Epithelial cell of prostate (primary cell): ENCODE data around the gene SLC35A2.
"Not testable (repeated sequence)": the region's sequence is repeated elsewhere in the genome, so short reads cannot be mapped to it uniquely, and the experiment has no call there.

ENCODE experiments used
- DNase-seq: peaks from one replicate; pipeline ENCODE4 v3.0.0-alpha.2; 2011; ENCODE audit warnings: low read depth, low spot score
- H3K27ac ChIP-seq: fragments of 450-650 bp; 2 replicates; pipeline ENCODE4 v1.5.1; 2017; ENCODE audit warnings: mild to moderate bottlenecking

The SLC35A2 gene

DNA sequence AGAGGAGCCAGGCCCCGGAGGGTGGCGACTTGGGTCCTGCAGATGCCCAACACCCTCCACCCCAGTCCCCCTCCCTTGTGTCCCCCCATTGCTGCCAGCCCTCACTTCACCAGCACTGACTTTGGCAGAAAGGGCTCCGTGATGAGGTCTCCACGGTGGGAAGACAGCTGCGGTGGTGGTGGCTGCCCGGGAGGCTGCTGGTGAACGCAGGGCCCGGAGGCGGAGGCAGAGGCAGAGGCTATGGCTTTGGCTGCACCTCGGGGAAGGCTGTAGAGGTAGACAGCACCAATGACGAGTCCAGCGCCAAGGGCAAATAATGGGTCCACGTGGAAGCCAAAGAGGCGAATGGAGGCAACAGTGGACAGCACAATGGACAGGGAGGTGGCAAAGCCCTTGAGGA, 6.8 kb downstream of the SLC35A2 start:
- no peak for DNase-seq

GRCh38 chrX:48904180-48904579, 7.3 kb downstream of the SLC35A2 start:
- H3K27ac ChIP-seq, result no peak overlapping the region
- DNase-seq, result no peak

More for the DNA sequence above, 6.8 kb downstream of the SLC35A2 start:
- H3K27ac ChIP-seq, result no peak overlapping the region

GRCh38 chrX:48903290-48903689, 8.2 kb downstream of the SLC35A2 start:
- no peak for DNase-seq
- no peak overlapping the region for H3K27ac ChIP-seq

DNA sequence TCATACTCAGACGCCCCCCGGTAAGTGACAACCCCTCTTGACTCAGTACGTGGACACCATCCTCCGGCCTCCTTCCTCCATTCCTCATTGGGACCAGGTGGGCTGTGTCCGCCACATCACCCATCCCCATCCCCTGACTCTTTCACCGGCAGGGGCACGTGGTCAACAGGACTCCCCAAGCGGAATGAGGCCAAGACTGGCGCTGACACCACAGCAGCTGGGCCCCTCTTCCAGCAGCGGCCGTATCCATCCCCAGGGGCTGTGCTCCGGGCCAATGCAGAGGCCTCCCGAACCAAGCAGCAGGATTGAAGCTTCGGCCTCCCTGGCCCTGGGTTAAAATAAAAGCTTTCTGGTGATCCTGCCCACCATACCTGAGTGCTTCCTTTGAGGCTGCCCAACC, 8.7 kb downstream of the SLC35A2 start:
- no peak for DNase-seq
- H3K27ac ChIP-seq, result no peak overlapping the region

DNA sequence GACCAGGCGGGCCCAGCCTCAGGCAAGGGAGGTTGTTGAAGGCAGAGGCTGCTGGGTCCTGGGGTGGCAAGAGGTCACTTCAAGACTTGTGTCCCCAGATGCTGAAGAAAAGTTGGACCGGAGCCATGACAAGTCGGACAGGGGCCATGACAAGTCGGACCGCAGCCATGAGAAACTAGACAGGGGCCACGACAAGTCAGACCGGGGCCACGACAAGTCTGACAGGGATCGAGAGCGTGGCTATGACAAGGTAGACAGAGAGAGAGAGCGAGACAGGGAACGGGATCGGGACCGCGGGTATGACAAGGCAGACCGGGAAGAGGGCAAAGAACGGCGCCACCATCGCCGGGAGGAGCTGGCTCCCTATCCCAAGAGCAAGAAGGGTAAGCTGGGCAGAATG, 9.3 kb downstream of the SLC35A2 start:
- no peak overlapping the region for H3K27ac ChIP-seq
- no peak for DNase-seq

- no peak for DNase-seq
- H3K27ac ChIP-seq, result no peak overlapping the region
Observed at GRCh38 chrX:48901069-48901468, 10.4 kb downstream of the SLC35A2 start.

GRCh38 chrX:48899078-48899410, 12.4 kb downstream of the SLC35A2 start:
- DNase-seq, result no peak
- no peak overlapping the region for H3K27ac ChIP-seq

- H3K27ac ChIP-seq, result peak within 1 kb of the TSS; percentile 81
- DNase-seq, result peak; percentile 80
Observed at GRCh38 chrX:48897625-48898306, 13.7 kb downstream of the SLC35A2 start, which contains the start of the genes PQBP1 and TIMM17B. Gene PQBP1, plus strand, starts transcription at chrX:48897930. Its CDS starts 580 bp downstream, at chrX:48898510. Gene TIMM17B, minus strand, starts transcription at chrX:48897768. Its CDS starts 19 bp downstream, at chrX:48897749.

DNA sequence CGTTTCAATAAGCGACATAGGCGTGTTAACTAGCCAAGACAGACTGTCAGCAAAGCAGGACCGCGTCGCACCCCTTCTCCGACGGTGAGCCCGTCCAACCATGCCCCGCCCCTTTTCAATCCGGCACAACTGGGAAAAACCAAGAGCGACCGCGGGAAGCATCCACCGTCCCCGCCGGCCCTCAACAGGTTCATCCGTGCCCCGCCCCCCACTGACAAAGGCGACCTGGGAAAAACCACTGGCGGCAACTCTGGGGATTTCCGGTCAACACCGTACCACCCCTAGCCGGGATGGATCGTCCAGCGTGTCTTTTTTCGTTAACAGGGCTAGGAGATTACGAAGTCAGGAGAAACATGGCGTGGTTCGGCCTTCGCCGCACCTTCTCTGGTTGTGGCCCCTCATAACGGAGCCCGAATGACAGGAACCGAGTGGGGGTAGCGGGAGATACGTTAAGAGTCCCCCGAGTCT, 14.3 kb downstream of the SLC35A2 start:
- no peak for DNase-seq
- peak overlapping the region; percentile 81 for H3K27ac ChIP-seq

DNA sequence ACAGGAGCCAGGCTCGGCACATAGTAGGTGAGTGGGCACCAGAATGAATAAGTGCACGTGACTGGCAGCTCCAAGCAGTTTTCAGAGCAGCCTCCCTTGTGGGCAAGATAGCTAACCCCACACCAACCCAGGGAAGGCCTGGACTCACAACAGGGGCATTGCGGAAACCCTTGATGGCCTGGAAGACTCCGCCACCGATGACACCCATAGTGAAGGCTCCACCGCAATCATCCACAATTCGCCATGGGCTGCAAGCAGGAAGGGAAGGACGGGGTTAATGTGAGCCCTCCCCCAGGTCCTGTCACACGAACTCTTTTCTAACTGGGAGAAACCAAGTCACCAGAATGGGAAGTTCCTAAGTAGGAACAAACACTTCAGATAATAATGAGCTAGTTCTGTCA, 14.8 kb downstream of the SLC35A2 start:
- peak overlapping the region; percentile 81 for H3K27ac ChIP-seq
- no peak for DNase-seq

GRCh38 chrX:48894891-48895290, 16.6 kb downstream of the SLC35A2 start:
- DNase-seq, result no peak
- H3K27ac ChIP-seq, result no peak overlapping the region

- H3K27ac ChIP-seq, result no peak overlapping the region
Observed at GRCh38 chrX:48893556-48894348, 17.7 kb downstream of the SLC35A2 start.

DNA sequence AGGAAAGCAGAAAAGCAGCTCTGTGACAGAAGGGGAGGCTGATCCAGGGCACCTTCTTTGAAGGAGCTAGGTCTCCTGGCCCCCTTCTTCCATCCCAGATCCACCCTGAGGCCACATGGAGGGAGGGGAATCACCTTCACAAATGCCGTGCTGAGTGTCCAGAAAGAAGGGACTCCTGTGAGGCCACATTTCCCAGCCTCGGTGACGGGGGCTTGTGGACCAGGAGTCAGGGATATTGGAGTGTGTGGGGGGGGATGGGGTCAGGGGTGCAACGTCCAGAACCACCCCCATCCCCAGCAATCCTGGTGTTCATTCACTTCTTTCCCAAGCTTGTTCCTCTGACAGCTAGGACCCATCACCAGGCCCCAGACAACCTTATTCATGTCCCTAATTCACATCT, 18.6 kb downstream of the SLC35A2 start:
- no peak for DNase-seq
- no peak overlapping the region for H3K27ac ChIP-seq

More at GRCh38 chrX:48893556-48894348, 17.7 kb downstream of the SLC35A2 start:
- DNase-seq, result no peak

DNA sequence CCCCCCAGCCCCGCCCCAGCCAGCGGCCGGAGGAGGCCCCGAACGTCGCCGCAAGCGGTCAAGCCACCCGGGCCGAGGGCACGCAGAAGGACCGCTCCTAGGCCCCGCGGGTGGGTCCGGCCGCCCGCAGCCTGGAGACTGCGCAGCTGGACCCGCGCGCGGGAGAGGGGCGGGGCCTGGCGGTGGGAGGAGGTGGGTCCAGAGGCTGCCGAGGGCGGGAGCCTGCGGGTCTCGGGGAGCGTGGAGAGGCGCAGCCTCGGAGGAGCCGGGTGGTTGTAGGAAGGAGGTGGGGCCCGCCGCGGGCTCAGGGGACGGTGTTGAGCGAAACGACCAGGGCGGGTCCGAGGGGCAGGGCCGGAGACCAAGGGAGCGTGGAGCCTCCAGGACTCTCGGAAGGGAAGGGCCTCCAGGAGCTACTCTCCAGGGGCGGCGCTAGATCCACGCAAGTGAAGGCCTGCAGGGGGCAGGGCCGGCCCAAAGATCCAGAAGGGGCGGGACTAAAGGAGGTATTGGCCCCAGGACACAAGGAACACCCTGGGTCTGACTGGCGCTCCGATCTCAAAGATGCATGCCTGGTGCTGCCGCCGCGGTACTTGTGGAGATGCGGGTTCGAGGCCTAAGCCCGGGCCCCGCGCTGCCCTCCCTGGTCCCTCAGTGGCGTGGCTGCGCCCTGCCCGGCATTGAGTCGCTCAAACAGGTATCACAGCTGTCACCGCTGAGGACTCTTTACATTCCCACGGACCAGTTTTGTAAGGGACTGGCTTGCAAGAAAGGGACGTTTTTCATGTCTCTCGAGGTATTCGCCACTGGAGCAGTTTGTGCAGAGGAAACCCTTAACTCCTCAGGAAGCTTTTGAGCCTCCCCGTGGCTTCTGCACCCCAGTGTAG, 19.8 kb downstream of the SLC35A2 start:
- no peak for DNase-seq
- H3K27ac ChIP-seq, result peak overlapping the region; percentile 59

- DNase-seq, result no peak
- H3K27ac ChIP-seq, result peak overlapping the region; percentile 59
Observed at GRCh38 chrX:48890934-48891401, 20.5 kb downstream of the SLC35A2 start.

DNA sequence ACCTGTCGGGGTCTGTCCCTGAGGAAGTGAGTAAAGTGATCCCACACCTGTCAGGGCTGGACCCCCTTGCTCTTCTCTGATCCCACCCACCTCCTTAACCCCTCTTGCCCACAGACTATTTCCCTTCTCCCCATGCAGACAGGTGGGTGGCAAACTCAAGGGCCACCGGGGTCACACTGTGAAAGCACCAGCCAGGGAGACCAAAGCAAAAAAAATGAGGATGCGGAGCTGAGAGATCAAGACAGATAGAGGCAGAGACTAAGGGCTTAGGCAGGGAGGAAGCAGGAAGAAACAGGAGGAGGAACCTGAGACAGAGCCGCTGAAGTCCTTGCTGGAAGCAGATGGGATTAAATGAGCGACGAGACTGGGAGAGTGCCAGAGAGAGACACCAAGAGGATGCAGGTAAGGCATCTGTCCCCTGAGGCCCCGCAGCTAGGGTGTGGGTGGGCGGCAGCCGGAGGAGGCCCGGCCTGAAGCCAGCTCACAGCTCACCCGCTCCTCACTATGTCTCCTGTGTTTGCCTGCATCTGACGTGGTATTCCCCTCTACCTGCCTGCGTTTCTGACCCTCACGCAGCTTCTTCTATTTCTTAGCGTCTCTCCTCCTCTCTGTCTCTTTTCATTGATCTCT, 21.0 kb downstream of the SLC35A2 start:
- peak overlapping the region; percentile 59 for H3K27ac ChIP-seq
- no peak for DNase-seq

DNA sequence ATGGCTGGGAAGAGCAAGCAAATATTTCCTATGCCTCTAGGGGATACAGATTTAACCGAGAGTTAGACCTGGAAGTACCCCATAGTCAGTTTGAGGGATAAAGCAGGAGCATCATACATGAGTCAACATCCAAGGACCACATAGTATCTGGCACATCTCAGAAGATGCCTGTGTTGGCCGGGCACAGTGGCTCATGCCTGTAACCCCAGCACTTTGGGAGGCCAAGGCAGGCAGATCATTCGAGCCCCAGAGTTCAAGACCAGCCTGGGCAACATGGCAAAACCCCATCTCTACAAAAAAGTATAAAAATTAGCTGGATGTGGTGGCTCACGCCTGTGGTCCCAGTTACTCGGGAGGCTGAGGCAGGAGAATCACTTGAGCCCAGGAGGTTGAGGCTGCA, 24.9 kb downstream of the SLC35A2 start:
- not testable (repeated sequence) for H3K27ac ChIP-seq, DNase-seq

- no peak overlapping the region for H3K27ac ChIP-seq
- DNase-seq, result no peak
Observed at GRCh38 chrX:48883729-48884128, 27.7 kb downstream of the SLC35A2 start.

DNA sequence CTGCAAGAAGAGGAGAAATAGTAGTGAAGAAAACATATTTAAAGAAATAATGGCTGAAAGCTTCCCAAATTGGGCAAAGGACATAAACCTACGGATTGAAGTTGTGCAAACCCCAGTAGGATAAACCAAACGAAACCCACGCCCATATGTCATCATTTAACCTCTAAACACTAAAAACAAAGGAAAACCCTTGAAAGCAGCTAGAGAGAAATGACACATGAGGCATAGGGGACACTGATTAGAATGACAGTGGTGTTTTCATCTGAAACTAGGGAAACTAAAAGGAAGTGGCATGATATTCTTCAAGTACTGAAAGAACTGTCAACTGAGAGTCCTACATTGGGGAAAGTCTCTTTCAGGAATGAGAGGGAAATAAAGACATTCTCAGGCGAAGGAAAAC, 34.5 kb downstream of the SLC35A2 start:
- not testable (repeated sequence) for DNase-seq, H3K27ac ChIP-seq

DNA sequence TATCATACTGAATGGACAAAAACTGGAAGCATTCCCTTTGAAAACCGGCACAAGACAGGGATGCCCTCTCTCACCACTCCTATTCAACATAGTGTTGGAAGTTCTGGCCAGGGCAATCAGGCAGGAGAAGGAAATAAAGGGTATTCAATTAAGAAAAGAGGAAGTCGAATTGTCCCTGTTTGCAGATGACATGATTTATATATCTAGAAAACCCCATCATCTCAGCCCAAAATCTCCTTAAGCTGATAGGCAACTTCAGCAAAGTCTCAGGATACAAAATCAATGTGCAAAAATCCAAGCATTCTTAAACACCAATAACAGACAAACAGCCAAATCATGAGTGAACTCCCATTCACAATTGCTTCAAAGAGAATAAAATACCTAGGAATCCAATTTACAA, 39.4 kb downstream of the SLC35A2 start:
- not testable (repeated sequence) for H3K27ac ChIP-seq, DNase-seq
